Measurements from ENCODE around the gene OXER1. TPM values are rescaled to one million over a fixed set of nuclear protein-coding genes. Genes with fewer than 3 reads are reported as not detected.
A peak's percentile ranks its signal among the peaks of the same experiment; 100 is the strongest.

OXER1 gene
- total RNA-seq, 1 donor from 2014 or later, result 0.43 TPM

DNA sequence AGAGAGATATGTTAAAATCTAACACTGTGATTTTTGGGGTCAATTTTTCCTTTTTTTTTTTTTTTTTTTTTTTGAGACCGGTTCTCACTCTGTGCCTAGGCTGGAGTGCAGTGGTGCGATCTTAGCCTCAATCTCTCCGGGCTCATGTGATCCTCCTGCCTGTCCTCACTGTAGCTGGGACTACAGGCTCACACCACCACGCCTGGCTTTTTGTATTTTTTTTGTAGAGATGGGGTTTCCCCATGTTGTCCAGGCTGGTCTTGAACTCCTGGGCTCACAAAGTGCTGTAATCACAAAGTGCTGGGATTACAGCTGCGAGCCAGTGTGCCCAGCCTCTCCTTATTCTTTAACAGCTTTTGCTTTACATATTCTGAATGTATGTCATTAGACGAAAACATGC is 31.3 kb upstream of the OXER1 start:
- DNase-seq (ENCODE audit: missing footprints), result no peak
- ATAC-seq, result no peak
- intact Hi-C loops (cut with DNase I), result no loop called here

DNA sequence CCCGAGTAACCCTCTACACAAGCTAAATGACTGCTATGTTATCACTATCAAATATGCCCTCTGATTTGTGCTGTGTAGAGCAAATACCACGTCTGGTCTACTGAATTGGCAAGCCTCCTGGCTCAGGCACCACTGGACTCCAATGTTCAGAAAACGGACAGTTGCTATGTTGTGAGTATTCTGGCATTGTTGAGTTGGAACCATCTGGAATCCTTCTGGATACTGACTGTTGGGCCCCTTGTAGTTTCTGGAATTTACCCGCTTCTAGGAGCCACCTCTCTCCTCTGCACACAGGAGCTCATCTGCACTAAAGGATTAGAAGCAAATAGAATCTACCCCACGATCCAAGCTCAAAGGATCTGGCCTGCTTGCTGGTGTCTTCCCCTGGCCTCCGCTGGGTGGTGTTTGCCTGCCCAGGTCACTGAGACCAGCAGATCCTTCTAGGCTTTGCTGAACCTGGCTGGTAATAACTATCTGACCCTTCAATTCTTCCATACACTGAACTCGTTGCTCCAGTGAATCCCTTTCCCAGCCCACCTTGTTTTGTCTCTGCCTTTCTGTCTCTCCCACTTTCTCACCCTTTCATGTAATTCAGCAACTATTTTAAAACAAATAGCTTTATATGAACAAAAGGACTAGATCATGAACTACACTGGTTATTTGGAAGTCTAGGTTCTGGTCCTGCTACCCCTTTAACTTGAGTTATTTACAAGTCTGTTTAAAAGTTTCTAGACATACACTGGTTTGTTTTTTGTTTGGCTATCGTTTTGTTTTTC is 30.5 kb upstream of the OXER1 start:
- ATAC-seq, result peak; percentile 15
- intact Hi-C loops (cut with DNase I), result no loop called here

DNA sequence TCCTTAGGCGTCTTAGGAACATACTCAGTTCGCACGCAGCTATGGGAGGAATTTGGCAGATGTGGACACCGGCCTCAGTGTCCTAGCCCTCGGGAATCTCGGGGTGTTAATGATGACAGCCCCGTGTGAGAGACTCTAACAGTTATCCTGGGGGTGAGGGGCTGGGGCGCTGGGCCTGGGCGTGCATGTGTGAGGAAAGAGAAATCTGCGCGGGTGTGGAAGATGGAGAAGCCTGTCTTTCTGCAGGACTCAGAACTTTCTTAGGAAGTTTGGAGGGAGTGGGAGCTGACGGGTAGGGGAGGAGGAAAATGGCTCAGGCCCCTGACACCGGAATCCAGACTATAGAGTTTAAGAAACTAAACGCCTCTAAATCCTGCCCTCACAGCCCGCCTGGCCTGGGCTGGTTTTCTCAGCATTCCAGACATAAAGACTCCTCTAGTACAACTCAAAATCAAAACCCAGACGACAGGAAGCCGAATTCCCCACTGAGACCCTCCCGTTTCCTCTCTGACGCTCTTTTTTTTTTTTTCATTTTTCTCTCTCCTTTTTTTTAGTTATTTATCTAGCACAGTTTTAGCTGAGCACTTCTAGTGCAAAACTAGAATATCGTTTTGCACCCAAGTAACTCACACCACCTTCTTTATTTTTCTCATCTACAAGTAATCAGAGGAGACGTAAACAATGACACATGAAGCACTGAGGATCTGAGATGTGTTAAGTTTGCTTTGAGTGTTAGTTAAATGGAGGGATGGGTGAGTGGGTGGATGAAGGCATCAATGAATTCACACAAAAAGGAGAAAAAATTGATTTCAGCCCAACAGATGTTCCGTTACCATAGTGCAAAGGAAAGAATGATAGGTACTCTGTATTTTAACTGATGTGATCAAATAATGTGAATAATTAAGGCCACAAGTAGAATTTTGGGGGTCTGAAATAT is 29.7 kb upstream of the OXER1 start:
- DNase-seq (ENCODE audit: missing footprints) (no peak), ATAC-seq (peak; percentile 21)
- intact Hi-C loops (cut with DNase I), result no loop called here

More for the DNA sequence above, 30.5 kb upstream of the OXER1 start:
- no peak for DNase-seq (ENCODE audit: missing footprints)

DNA sequence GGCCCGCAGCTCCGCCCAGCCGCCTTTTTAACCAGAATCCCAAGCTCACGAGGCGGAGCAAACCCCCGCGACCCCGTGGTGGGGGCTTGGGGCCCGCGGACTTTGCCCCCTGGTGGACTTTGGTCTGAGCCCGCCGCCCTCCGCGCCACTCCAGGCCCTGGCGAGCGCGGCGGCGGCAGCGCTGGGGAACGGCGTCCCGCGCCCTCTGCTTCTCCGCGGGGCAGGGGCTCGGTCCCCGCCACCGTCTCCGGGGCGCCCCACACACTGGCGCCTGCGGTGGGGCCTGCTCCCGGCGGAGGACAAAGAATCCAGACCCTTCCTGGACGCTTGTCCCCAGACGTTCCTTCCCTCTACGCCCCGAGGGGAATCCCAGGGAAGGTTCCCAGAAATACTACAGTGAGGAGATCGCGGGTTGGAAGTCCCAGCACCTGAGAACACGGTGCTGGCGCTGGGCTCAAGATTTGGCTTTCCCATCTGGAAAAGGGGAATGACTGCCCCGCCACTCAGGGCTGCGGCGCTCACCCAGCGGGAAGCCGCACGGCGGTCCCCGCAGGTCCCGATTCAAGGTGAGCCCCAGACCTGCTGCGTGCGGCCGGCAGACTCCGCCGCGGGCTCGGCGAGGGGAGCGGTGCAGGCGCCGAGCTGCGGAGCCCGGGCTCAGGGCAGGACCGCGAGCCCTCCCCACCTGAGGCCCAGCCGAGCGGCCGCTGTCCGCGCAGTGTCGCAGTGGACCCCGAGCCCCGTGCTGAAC is 28.8 kb upstream of the OXER1 start, which contains the start of gene HAAO:
HAAO (minus strand) TSS at position 1 of the 751 bp plus-strand sequence. CDS start 47 bp downstream, outside the sequence.
- no peak for DNase-seq (ENCODE audit: missing footprints)
- intact Hi-C loops (cut with DNase I), result no loop called here
- ATAC-seq, result peak; percentile 57

DNA sequence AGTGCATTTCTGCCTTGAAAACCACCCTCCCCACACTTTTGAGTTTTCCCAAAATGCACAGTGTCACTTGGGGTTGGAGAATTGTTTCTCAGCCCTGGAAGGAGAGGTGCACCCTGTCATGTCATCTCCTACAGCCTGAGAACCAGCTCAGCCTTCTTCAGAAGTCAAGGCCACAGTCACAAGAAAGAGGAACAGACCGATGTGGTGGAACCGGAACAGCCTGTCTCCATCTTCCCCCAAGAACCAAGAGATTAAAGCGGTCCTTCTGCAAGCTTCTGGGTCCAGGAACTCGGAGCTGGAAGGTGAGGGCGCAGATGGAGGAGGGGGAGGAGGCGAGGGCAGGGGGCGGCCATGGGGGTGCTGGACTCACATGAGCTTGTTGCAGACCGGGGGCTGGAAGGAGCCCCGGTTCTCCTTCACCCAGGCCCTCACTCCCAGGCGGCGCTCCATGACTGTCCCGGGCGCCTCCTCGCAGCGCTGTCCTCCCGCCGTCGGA is 28.2 kb upstream of the OXER1 start:
- DNase-seq (ENCODE audit: missing footprints), result peak; percentile 88
- peak; percentile 70 for ATAC-seq
- intact Hi-C loops (cut with DNase I), result no loop called here

DNA sequence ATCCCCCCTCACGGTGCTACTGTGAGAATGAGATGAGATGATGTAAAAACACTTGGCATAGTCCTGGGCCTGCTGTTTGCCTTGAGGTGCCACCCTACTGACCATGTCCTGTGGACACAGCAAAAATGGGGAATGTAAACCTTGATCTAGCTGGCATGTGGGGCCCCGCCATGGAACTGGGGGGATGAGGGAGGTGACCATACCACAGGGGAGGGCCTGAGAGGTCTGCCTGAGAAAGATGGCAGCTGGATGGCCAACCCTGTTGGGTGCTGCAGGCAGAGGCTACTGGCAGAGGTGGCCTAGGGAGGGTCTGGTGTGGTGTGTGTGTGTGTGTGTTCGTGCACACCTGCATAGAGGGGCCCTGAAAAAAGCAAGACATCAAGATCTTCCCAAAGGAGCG is 27.7 kb upstream of the OXER1 start:
- no peak for ATAC-seq
- intact Hi-C loops (cut with DNase I), result no loop called here
- DNase-seq (ENCODE audit: missing footprints), result peak; percentile 59

DNA sequence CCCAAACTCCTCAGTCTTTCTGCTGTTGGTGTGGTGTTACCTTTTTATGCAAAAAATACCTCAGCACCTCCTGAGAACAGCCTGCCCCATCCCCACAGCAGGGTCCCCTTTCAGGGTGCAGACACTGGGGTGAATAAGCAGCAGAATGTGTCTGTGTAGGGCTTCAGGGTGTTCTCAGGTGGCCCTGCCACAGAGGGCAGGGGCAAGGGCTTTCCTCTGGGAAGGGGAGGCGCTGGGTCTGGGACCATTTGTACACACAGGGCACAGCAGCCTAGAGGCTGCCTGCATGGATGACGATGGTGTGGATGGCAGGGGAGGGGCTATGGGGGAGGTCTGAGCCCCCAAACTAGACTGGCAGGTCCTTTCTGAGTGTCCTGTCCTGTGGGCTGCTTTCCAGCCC is 25.8 kb upstream of the OXER1 start:
- ATAC-seq, result no peak
- intact Hi-C loops (cut with DNase I), result no loop called here
- DNase-seq (ENCODE audit: missing footprints), result no peak

DNA sequence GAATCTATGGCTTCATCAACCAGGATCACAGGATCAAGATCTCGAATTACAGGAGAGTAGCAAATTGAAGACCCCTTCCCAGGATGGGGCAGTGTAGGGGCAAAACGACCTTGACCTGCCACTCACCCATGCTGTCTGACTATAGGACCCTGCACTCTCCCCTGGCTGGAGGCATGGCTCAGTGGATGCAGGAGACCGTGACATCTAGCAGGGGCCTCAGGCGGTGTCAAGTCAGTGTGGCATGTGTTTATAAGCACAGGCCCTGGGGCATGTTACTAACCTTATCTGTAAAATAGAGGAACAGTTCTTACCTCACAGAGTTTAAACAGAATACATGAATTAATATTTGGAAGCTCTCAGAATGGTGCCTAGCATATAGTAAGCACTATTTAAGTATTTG is 24.9 kb upstream of the OXER1 start:
- intact Hi-C loops (cut with DNase I), result no loop called here
- DNase-seq (ENCODE audit: missing footprints), result no peak
- ATAC-seq, result no peak

DNA sequence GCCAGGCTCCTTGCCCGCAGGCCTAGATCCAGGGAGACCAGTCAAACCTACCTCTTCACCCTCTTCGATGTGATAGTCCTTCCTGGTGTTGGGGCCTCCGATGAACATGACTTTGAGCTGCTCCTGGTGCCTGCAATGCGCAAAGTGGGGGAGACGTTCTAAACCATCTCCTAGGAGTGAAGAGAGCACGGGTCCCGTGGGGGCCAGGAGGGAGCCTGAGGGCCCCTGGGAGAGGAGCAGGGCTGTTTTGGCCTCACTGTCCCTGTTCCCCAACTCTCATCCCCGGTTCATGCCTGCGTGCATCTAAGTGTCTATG is 24.5 kb upstream of the OXER1 start:
- intact Hi-C loops (cut with DNase I), result no loop called here
- ATAC-seq, result no peak
- DNase-seq (ENCODE audit: missing footprints), result no peak

DNA sequence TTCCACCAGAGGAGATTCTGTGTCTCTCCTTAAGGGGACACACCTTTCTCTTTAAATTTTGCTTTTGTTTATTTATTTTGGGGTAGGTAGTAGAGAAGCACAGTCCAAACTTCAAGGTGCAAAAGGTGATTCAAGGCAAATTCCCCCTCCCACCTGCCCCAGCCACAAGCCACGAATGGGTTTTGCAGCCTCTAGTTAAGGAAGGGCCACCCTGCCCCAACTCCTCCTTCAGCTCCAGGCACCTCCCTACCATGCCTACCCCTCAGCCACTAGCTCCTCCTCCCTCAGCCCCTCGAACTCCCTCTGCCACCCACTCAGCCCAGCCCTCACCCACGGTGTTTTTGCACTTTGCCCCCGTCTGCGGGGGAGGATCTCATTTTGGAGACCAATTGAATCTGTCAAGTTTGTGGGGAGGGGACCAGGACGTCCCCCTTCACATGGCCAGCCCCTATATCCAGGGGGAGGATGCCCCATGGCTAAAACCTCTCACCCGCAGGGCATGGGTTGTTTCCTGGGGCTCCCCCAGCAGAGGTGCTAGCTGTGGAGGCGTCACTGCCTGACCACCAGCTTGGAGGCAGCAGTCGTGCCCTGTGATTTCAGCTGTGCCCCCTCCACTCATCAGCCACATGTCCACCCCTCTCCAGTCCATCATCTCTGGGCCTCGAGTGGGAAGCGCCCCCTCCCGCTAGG is 24.0 kb upstream of the OXER1 start:
- intact Hi-C loops (cut with DNase I), result no loop called here
- DNase-seq (ENCODE audit: missing footprints), result no peak
- no peak for ATAC-seq

DNA sequence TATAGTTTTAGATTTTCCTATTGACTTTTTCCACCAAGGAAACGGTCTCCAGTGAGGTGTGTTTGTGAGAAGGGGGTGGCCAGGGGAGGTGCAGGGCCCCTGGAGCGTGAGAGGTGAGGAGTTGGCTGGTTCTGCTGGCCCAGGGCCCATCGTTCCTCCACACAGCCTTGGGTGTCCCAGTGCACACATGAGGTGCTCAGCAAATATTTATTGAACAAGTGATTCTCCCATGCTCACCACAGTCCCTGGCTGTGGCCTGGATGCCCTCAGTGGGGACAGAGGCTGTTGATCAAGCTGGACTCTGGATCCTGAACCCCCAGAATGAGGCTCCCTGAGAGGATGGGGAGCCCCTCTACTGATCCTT is 23.5 kb upstream of the OXER1 start:
- intact Hi-C loops (cut with DNase I), result no loop called here
- no peak for DNase-seq (ENCODE audit: missing footprints)

DNA sequence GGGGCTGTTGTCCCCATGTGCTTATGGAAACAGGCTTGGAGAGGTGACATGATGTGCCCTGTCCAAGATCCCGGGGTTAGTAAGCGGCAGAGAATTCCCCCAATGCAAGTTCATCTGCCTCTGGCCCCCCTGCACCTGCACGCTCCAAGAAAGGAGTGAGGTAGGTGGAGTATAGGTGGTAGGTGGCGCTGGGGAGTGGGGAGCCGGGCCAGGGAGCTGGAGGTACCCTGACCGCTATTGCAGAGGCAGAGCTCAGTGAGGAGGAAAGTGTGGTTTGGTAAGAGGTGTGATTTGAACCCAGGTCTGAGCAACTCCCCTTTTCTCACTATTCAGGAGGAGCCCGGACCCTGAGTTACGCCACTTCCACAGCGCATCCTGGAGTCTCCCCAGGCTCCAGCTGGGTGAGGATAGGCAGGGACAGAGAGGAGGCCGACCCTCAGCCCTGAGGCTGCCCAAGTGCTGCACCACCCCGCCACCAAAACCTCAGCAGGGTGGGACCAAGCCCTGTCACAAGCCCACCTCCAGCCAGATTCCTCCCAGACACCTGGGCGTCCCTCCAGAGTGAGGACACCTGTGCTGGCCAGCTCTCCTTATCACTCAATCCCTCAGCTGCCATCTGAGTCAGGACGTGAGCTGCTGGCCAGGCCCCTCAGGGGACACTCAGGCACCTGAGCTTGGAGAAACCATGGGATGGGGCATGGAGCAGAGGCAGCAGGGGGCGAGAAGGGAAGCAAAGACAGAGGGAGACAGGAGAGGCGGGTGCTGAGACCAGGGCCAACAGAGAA is 22.8 kb upstream of the OXER1 start:
- ATAC-seq, result no peak
- intact Hi-C loops (cut with DNase I), result no loop called here
- no peak for DNase-seq (ENCODE audit: missing footprints)

More for the DNA sequence above, 23.5 kb upstream of the OXER1 start:
- no peak for ATAC-seq

DNA sequence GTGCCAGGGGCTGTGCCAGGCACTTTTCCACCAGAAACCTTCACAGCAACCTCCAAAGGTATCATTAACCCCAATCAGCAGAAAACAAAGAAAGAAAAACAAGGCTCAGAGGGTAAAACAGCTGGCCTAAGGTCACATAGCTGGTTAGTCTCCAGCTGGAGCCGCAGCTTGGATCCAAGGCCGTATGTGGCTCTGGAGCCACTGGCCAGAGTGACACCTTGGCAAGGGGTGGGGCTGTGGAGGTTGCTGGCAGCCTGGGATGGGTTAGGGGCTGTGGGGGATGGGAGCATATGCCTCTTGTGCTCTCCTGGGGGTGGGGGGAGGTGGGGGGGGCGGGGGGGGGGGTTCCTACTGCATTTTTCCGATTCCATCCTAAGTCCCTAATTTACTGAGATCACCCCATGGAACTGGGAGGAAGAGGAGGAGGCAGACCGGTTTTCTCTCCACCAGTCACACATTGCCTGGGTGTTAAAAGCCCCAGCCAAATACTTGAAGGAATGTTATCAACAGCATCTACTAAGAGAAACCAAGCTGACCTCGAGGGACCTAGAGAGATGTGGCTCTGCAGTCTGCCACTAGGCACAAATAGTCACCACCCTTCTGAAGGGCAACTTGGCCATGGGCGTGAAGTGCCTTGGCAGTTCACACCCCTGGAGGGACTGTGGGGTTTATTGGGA is 20.4 kb upstream of the OXER1 start:
- ATAC-seq (no peak), DNase-seq (ENCODE audit: missing footprints) (no peak)
- intact Hi-C loops (cut with DNase I), result no loop called here

DNA sequence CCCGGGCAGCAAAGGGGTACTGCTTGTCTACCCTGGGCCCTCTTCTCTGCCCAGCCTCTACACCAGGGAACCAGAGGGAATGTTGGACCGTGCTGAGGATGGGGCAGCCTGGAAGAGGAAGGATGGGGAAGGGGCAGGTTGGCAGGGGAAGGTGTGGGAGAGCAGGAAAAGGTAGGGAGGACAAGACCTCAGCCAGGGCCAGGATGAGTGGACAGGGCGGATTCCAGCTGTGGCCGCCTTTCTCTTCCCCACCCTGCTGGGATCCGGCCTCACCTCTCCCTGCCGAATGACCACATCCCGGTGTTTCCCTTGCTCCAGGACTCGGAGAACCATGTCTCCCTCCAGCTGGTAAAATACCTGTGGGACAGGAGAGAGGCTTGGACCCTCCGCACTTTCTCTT is 19.6 kb upstream of the OXER1 start:
- intact Hi-C loops (cut with DNase I), result no loop called here
- no peak for DNase-seq (ENCODE audit: missing footprints)
- ATAC-seq, result no peak

DNA sequence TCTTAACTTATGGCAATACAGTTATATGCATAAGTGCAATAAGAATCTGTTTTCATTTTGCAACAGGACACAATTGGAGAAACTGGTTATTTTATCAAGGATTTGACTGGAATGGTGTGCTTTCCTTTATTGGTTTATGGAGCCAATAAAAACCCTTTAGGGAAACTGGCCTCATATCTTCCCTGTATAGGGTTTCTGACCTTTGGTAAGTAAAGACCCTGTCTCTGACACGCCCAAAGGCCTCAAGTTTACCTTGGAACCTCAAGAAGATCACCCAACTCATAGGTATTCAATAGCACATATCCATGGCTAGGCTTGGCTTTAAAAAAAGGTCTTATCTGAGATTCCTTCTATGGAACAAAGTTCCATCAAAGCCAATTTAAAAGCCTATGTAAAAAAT is 17.2 kb upstream of the OXER1 start:
- intact Hi-C loops (cut with DNase I), result no loop called here
- no peak for ATAC-seq

DNA sequence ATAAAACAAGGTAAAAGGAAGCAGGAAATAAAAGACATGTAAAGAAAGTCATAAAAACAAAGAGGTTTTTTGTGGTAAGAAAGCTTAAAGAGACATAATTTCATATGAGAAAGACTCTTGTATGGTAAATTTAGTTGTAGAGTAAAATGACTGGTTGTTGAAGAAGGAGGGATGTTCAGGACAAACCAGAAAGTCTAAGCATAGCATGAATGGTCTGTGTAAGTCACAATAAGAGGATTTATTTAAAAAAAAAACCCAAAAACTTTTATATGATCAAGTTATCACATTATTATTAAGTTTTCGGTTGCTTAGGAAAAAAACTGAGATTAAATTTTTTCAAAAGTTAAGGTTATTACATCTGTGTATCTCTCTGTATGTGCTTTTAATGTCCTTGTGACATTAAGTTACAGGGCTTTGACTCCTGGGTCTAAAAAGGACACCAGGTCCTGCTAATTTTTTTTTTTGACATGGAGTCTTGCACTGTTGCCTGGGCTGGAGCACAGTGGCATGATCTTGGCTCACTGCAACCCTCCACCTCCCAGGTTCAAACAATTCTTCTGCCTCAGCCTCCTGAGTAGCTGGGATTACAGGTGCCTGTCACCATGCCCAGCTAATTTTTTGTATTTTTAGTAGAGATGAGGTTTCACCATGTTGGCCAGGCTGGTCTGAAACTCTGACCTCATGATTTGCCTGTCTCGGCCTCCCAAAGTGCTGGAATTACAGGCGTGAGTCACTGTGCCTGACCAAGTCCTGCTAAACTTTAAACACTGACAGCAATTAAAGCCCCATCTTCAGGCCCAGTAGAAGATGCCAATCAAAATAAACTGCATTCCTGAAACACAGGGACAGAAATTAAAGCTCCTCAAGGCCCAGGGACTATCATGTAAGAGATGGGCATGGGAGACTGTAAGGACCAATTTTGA is 14.2 kb upstream of the OXER1 start:
- intact Hi-C loops (cut with DNase I), result no loop called here
- no peak for DNase-seq (ENCODE audit: missing footprints)
- ATAC-seq, result no peak

More for the DNA sequence above, 17.2 kb upstream of the OXER1 start:
- no peak for DNase-seq (ENCODE audit: missing footprints)

All from Right ventricle myocardium inferior (tissue), 1 donor.